Psoas muscle (tissue), 8 donors: ENCODE measurements around the gene AKR7A2. TPM values are rescaled to one million over a fixed set of nuclear protein-coding genes. Genes with fewer than 3 reads are reported as not detected.

Experiments used
- ATAC-seq, 4 donors: fragments of 200-7000 bp; cut with Tn5 transposase; one replicate each; pipeline ENCODE4 v1.9.1; 2020; ENCODE audit warnings: moderate library complexity in 3 of 4, mild to moderate bottlenecking in 2 of 4
- DNase-seq, 2 donors: peaks; one replicate each; pipeline ENCODE4 v3.0.0-alpha.2; 2020
- H3K27ac ChIP-seq: fragments of 200-600 bp; one replicate; pipeline ENCODE4 v1.8.0; 2022
- H3K27me3 ChIP-seq, 3 donors: fragments of 200-600 bp in 1 of 3; one replicate each; pipeline versions ENCODE4 v1.6.1 to v1.8.0; 2013 to 2022; ENCODE audit warnings: low read length in 2 of 3, mild to moderate bottlenecking in 2 of 3, moderate library complexity in 1 of 3; ENCODE audit not compliant: insufficient read depth in 3 of 3
- H3K36me3 ChIP-seq, 2 donors: fragments of 200-600 bp in 1 of 2; one replicate each; pipeline versions ENCODE4 v1.6.1 to v1.8.0; 2013 to 2022; ENCODE audit warnings: low read depth in 1 of 2, mild to moderate bottlenecking in 1 of 2, moderate library complexity in 1 of 2; ENCODE audit not compliant: insufficient read depth in 1 of 2
- H3K4me1 ChIP-seq: fragments of 200-600 bp; one replicate; pipeline ENCODE4 v1.8.0; 2022
- H3K4me3 ChIP-seq: fragments of 200-600 bp; one replicate; pipeline ENCODE4 v1.8.0; 2022; ENCODE audit warnings: mild to moderate bottlenecking
- H3K9me3 ChIP-seq: fragments of 200-600 bp; one replicate; pipeline ENCODE4 v1.8.0; 2022
- CTCF ChIP-seq: fragments of 200-600 bp; IDR thresholded peaks from one replicate; pipeline ENCODE4 v1.8.0; 2022; ENCODE audit warnings: antibody characterized with exemption
- WGBS, 3 donors: extraction: QIAGEN DNeasy Blood & Tissue Kit; methylation state at CpG; one replicate each; pipeline versions ENCODE4 v1.1.6 to v1.1.7; 2013; 5-methylcytosine and 5-hydroxymethylcytosine counted together
- intact Hi-C, 2 donors: fragments of 100-400 bp; cut with DNase I; formaldehyde crosslinking; loops; one replicate each; pipeline versions ENCODE4 v1.11.0 to v1.14.2; 2022
- polyA plus RNA-seq, 3 donors: library from polyadenylated mRNA; stranded (reverse); fragments of 200-250 nt; gene quantifications; one replicate each; pipeline ENCODE4 v1.2.3, GENCODE V29; 2013
- total RNA-seq, 4 donors: library from RNA; stranded (reverse); fragmentation: NEBNext Ultra II Directional in 2 of 4; extraction: Animal tissue kit (Norgen Biotek cat#: 25700) in 2 of 4; gene quantifications; one replicate each; pipeline versions ENCODE4 v1.2.1 to v1.2.4, GENCODE V29; 2021 to 2023
- donor health status: healthy with polysubstance abuse.
- donor health status: DM: no; HTN: no; CAD: no; lungs with moderate emphysema.
- donor health status: Bipolar disorder and iron deficiency.
- donor health status: healthy.
- donor health status: DM: yes; HTN: yes; CAD: no.
- donor health status: DM: no; HTN: no; CAD: no.
- donor health status: DM: no; HTN: no; CAD: no.
- donor health status: DM: yes; HTN: yes; CAD: no.

Gene AKR7A2
- total and polyA plus RNA-seq, 7 donors, result 24.6 to 52.2 (median 30.3) TPM

- Histone ChIP-seq H3K9me3 (no peaks in the 10 kb centered on the region), H3K4me1 (peaks cover 20% of the 10 kb centered on the region), H3K27me3 (no peaks in the 10 kb centered on the region), H3K4me3 (no peak overlapping the region), H3K27ac (no peak overlapping the region), H3K36me3 (peaks cover 5 to 49% of the 10 kb centered on the region in 2 donors)
- intact Hi-C loops, result no loop called here
- no peak for TF ChIP-seq CTCF
- DNase-seq, result no peak
- 85 to 87% (median 86%) methylated on average over 6 of the region's 6 CpGs for WGBS, 3 donors
- ATAC-seq, result no peak
Measured at GRCh38 chr1:19309123-19309813, 2.7 kb downstream of the AKR7A2 start.

GRCh38 chr1:19308509-19308907 is 3.4 kb downstream of the AKR7A2 start:
- Histone ChIP-seq H3K36me3 (peaks cover 5 to 51% of the 10 kb centered on the region in 2 donors), H3K9me3 (no peaks in the 10 kb centered on the region)
- intact Hi-C loops, result no loop called here

GRCh38 chr1:19307794-19308508 is 4.0 kb downstream of the AKR7A2 start:
- intact Hi-C loops, result no loop called here
- ATAC-seq, result no peak
- Histone ChIP-seq H3K9me3 (no peaks in the 10 kb centered on the region), H3K27ac (no peak overlapping the region), H3K4me3 (no peak overlapping the region), H3K27me3 (no peaks in the 10 kb centered on the region), H3K4me1 (peaks cover 9% of the 10 kb centered on the region), H3K36me3 (peaks cover 8 to 57% of the 10 kb centered on the region in 2 donors)
- TF ChIP-seq CTCF, result no peak
- 89 to 93% (median 89%) methylated on average over 10 of the region's 10 CpGs for WGBS, 3 donors
- DNase-seq, result no peak

More at GRCh38 chr1:19308509-19308907, 3.4 kb downstream of the AKR7A2 start:
- no peak for TF ChIP-seq CTCF
- ATAC-seq (no peak), DNase-seq (no peak)
- 94 to 96% (median 96%) methylated on average over 3 of the region's 3 CpGs for WGBS, 3 donors
- Histone ChIP-seq H3K4me3 (no peak overlapping the region), H3K4me1 (peaks cover 15% of the 10 kb centered on the region), H3K27ac (no peak overlapping the region), H3K27me3 (no peaks in the 10 kb centered on the region)

GRCh38 chr1:19306941-19307340 is 5.0 kb downstream of the AKR7A2 start:
- peaks cover 8 to 64% of the 10 kb centered on the region in 2 donors for H3K36me3 ChIP-seq
- intact Hi-C loops, result no loop called here
- ATAC-seq (no peak), DNase-seq (no peak)
- no peak for TF ChIP-seq CTCF
- H3K27me3 ChIP-seq, result no peaks in the 10 kb centered on the region
- H3K9me3 ChIP-seq, result no peaks in the 10 kb centered on the region
- H3K27ac ChIP-seq, result no peak overlapping the region
- WGBS, 3 donors, result 92 to 96% (median 95%) methylated on average over 6 of the region's 6 CpGs
- H3K4me3 ChIP-seq, result no peak overlapping the region
- H3K4me1 ChIP-seq, result peaks cover 9% of the 10 kb centered on the region
